ENCODE measurements around the gene ADIPOQ.
"Not testable (repeated sequence)": the region's sequence is repeated elsewhere in the genome, so short reads cannot be mapped to it uniquely, and the experiment has no call there.

ADIPOQ gene

DNA sequence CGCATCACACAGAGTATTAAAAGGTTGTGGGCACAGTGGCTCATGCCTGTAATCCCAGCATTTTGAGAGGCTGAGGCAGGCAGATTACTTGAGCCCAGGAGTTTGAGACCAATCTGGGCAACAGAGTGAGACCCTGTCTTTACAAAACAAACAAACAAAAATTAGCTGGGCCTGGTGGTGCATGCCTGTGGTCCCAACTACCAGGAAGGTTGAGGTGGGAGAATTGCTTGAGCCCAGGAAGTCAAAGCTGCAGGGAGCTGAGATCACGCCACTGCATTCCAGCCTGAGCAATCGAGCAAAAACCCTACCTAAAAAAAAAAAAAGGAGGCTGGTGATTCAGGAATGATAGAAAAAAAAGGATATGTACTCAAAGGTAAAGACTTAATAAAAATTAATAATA lies 59.6 kb downstream of the ADIPOQ start:
- no peak for DNase-seq (ENCODE audit: low spot score)

DNA sequence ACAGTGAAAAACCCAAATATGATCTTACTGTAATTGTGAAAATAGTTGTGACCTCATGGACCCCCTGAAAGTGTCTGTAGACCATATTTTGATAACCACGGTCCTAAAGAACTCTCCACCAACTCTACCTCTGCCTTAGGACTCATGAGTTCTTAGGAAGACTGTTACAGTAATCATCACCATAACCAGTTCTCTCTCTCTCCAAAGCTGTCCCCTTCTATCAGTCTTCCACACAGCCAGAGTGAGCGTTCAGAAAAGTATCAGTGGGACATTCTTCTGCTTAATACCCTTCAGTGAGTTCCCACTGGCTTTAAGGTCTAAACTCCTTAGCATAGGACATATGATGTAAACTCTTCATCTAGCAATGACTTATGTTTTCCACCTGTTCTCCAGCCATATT lies 60.2 kb downstream of the ADIPOQ start:
- no peak for DNase-seq (ENCODE audit: low spot score)

DNA sequence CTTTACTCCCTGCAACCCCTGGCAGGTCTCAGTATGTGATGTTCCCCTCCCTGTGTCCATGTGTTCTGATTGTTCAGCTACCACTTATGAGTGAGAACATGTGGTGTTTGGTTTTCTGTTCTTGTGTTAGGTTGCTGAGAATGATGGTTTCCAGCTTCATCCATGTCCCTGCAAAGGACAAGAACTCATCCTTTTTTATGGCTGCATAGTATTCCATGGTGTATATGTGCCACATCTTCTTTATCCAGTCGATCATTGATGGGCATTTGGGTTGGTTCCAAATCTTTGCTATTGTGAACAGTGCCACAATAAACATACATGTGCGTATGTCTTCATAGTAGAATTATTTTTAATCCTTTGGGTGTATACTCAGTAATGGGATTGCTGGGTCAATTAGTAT lies 61.2 kb downstream of the ADIPOQ start:
- DNase-seq (ENCODE audit: low spot score): not testable (repeated sequence)

DNA sequence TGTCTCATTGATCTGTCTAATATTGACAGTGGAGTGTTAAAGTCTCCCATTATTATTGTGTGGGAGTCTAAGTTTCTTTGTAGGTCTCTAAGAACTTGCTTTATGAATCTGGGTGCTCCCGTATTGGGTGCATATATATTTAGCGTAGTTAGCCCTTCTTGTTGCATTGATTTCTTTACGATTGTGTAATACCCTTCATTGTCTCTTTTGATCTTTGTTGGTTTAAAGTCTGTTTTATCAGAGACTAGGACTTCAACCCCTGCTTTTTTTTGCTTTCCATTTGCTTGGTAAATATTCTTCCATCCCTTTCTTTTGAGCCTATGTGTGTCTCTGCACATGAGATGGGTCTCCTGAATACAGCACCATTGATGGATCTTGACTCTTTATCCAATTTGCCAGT lies 64.6 kb downstream of the ADIPOQ start:
- DNase-seq (ENCODE audit: low spot score): not testable (repeated sequence)
